22Rv1 (cell line): ENCODE data around the gene NOTCH1.

Source experiments
- ZFX ChIP-seq: fragments of 450-650 bp; IDR thresholded peaks from 2 replicates; pipeline ENCODE4 v1.6.1; 2017; ENCODE audit warnings: antibody characterized with exemption, borderline replicate concordance
- TF ChIP-seq, protein P1 (sequence below): fragments of 450-650 bp; IDR thresholded peaks from 2 replicates; pipeline ENCODE4 v1.5.1; 2017; ENCODE audit warnings: mild to moderate bottlenecking

DNA sequence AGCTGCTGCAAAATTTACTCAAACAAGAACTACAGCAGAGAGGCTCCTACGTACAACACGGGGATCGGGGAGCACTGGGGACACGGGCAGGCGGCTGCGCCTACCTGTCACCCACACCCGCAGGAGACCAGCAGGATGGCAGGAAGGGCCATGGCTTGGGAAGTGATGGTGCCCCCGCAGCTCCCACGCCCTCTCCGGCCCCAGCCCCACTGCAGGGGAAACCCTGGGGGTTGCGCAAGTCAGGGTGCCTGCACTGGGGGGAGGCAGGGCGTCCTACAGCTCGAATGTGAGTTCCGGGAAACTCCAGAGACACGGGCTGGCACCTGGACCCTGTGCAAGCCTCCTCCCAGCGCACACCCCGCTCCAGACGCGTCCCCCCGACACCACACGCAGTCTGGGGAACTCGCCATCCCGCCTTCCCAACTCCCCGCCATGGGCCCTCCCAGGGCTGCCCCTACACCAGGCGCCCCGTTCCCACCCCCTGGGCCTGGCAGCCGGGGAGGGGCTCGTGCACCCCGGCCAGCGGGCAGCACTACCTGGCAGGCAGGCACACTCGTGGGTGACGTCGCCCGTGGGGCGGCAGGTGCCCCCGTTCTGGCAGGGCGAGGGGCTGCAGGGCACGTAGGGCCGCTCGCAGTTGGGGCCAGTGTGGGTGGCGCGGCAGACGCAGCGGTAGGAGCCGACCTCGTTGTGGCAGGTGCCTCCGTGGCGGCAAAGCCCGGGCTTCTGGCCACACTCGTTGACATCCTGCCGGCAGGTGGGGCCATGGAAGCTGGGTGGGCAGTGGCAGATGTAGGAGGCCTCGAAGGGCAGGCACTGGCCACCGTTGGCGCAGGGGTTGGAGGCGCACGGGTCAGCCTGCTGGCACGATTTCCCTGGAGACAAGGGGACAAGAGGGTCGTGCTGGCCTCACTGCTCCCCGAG lies 23.3 kb downstream of the NOTCH1 start:
- TF ChIP-seq, protein P1, sequence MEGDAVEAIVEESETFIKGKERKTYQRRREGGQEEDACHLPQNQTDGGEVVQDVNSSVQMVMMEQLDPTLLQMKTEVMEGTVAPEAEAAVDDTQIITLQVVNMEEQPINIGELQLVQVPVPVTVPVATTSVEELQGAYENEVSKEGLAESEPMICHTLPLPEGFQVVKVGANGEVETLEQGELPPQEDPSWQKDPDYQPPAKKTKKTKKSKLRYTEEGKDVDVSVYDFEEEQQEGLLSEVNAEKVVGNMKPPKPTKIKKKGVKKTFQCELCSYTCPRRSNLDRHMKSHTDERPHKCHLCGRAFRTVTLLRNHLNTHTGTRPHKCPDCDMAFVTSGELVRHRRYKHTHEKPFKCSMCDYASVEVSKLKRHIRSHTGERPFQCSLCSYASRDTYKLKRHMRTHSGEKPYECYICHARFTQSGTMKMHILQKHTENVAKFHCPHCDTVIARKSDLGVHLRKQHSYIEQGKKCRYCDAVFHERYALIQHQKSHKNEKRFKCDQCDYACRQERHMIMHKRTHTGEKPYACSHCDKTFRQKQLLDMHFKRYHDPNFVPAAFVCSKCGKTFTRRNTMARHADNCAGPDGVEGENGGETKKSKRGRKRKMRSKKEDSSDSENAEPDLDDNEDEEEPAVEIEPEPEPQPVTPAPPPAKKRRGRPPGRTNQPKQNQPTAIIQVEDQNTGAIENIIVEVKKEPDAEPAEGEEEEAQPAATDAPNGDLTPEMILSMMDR: no peak
- no peak for TF ChIP-seq ZFX
